Raji (cell line): ENCODE measurements around the gene SORCS1.

Experiments used
- POLR2A ChIP-seq: IDR thresholded peaks from 2 replicates; pipeline ENCODE4 v1.6.1; 2011; ENCODE audit warnings: low read depth, low read length, control low read depth; ENCODE audit not compliant: insufficient read depth

SORCS1 gene

DNA sequence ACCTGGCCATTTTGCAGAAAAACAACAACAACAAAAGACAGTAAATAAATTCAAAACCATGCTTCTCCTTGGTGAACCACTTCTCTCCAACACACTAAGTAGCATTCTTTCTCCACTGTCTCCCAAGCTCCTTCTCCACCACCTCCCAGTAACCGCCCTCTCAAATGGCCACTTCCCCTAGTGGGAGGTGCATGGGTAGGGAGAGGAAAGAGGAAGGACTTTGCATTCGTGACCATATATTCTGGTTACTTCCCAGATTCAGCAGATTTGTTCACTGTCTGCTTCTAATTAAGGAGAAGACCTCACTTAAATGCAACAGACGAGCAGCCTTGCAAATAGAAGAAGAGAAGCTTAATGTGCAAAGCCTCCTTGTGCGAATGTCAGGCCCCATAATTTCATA lies 166.8 kb downstream of the SORCS1 start:
- TF ChIP-seq POLR2A = no peak

DNA sequence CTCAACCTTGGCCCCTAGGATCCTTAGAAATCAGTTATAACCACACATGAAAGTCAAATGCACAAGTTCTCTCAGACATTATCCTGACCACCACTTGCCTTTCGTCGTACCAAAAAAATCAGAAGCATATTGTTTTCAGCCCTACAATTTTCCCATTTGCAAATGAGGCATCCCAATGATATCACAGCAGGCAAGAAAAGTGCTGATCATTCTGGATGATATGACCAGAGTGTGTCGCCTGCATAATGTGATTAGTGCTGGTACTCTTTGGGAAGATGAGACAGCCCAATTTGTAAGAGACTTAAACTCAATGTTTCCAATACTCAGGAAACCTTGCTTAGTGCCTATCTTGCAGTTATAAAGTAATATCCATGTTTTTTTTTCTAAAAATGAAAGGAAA lies 168.0 kb downstream of the SORCS1 start:
- TF ChIP-seq POLR2A = no peak

GRCh38 chr10:106992055-106992454 lies 172.5 kb downstream of the SORCS1 start:
- no peak for TF ChIP-seq POLR2A

DNA sequence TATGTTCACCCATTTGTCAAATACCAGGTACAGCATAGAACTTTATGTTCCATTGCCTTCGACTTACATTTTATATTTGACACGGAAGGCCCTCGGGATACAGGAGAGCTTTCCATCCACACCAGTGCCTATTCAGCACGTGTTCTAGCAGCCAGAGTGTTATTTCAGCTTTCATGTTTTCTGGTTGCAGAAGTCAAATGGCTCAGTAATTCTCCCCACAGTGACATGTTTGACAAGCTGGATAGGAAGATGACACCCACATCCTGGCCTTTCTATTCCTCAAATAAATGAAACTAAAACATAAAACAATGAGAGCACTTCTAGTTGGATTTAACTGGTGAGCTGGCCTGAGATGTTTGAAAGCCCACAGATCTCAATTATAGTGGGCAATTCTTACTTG lies 173.4 kb downstream of the SORCS1 start:
- no peak for TF ChIP-seq POLR2A

- TF ChIP-seq POLR2A = no peak
Observed at GRCh38 chr10:106987362-106987761, 177.1 kb downstream of the SORCS1 start.

DNA sequence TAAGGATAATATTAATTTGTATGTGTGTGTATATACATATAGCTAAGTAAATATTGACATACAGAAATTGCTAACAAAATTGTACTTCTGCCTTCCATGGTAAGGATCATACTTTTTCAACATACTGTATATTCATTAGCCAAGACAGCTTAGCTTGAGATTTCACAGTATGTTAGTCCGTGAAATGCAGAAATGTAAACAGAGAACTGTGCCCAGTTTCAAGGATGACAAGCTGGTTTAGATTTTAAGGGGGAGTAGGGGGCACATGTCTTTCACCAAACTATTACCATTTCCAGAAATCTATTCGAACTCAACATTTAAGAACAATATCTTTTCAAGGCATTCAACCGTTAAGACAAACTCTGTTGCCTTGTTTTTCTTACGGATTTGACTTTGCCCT lies 182.2 kb downstream of the SORCS1 start:
- no peak for TF ChIP-seq POLR2A

DNA sequence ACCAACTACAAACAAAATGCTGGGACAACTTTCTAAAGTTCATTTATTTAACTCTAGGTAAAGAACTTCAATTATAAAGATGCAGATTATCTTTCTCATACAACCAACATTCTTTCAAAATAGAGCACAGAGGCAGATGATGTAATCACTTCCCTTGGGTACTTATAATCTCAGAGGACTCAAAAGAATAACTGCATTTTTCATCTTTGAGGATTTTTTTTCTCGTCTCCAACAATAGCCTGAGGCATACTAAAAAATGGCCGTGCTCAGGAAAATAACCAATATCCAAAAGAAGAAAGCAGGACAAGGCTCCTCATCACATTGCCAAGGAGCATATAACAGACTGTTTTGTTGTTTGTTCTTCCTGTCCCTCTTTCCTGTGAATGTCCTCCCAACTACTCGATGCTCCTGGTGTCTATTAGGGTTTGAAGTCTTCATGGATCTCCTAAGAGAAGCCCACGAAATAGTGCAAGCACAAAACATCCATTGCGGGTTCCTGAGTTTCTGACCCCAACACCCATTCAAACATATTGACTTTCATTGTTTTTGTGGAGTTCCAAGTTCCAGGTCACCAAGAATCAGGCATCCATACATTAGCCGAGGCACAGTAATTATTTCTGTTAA lies 182.9 kb downstream of the SORCS1 start:
- TF ChIP-seq POLR2A = no peak

DNA sequence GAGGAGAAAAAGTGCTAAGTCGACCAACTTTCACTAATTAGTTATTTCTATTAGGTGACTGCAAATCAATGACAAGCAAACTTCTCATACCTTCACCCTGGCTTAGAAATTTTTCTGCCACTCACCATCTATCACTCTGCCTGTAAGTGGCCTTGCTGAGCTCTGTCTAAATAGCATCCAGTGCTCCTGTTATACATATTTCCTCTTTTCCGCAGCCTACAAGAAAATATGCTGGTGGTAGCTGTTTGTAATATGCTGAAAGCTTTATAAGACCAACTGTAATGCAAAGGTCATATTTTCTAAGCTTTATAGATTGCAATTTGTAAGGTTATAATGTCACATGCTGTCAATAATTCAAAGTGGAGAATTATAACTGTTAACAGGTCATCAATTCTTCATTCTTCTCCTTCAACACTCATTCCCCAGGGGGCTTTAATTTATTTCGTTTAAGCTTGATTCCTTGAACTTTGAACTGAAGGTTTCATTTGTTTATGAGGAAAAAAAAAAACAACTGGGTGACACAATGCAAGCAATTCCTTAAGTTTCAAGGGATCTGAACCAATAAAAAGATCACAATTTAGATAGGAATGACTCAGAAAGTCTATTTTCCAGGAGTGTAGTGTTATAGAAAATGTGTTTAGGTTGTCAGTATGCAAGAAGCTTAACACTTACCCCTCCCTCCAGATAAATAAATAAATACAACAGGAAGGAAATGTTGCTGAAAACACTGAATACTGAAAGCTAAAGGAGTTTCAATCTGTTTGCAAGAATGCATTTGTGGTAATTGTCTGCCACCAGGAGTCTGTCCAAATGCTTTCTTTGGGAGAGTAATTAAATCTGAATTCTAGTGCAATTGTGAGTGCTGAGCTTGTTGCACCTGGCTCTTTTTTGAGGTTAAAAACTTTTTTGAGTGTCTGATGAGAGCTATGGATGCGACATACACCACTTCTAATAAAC lies 183.7 kb downstream of the SORCS1 start:
- no peak for TF ChIP-seq POLR2A

GRCh38 chr10:106978756-106979155 lies 185.8 kb downstream of the SORCS1 start:
- no peak for TF ChIP-seq POLR2A

DNA sequence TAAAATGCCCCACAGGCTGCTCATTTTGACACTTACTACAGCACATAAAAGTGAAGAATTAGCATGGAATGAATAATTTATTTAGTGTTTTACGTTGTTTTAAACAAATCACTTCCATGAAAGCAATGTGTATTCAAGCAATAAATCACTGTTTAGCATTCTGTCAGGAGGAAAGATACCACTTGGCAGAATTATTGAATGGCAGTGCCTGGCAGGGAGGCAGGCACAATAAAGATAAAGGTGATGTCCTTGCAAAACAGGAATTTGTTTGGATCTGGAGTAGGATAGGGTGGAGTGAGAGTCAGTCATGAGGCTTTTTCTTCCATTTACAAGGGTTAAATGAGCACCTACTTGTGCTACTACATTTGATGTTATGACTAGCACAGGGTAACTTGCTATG lies 190.8 kb downstream of the SORCS1 start:
- TF ChIP-seq POLR2A = no peak

GRCh38 chr10:106973288-106973687 lies 191.2 kb downstream of the SORCS1 start:
- no peak for TF ChIP-seq POLR2A

DNA sequence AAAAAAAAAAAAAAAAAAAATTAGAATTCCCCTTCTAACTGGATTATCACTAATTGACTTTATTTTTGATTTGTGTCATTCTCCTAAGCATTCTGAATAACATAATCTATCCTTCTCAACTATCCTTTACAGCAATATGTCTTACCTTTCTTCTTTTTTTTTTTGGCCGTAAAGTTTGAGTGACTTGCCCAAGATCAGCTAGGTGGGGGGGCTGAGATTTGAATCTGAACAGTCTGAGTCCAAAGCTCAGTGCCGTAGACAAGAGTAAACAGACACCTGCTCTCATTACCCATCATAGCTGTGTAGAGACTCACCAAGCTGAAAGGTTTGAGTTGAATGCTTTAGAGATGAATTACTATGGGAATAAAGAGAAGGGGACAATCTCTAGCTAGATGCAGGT lies 192.1 kb downstream of the SORCS1 start:
- no peak for TF ChIP-seq POLR2A

DNA sequence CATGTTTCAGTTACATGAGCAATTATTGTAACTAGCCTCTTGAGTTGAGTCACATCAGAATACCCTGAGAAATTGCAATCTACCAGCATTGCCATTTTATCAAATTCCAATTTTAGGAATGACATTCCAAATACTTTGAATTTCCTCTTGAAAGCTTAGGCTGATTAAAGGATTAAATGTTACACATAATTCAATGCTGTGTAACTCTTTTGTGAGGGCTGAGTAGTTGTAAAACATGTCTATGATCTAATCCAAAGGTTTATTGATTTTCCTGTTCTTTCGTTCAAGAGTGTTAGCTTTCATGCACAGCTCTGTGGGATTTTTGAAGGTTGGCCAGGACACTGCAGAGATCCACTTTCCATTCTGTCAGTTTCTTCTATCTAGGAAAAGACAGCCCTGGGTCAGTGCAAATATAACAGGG lies 193.1 kb downstream of the SORCS1 start:
- TF ChIP-seq POLR2A = no peak

GRCh38 chr10:106967452-106967851 lies 197.1 kb downstream of the SORCS1 start:
- TF ChIP-seq POLR2A = no peak

- no peak for TF ChIP-seq POLR2A
Observed at GRCh38 chr10:106960812-106961211, 203.7 kb downstream of the SORCS1 start.

DNA sequence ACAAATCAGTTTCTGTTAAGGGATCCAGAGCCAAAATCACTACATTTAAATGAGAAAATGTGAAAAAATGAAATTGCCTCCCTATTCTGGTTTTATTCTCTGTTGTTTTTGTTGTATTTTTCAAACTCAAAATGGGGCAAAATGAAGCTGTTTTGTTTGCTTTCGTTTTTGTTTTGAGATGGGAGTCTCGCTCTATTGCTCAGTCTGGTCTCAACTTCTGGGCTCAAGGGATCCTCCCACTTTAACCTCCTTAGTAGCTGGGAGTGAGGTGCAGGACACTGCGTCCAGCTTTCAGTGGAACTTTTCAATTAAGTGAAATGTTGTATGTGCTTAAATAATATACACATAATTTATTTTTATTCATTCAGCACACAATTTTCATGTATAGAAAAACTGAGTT lies 205.0 kb downstream of the SORCS1 start:
- TF ChIP-seq POLR2A = no peak

DNA sequence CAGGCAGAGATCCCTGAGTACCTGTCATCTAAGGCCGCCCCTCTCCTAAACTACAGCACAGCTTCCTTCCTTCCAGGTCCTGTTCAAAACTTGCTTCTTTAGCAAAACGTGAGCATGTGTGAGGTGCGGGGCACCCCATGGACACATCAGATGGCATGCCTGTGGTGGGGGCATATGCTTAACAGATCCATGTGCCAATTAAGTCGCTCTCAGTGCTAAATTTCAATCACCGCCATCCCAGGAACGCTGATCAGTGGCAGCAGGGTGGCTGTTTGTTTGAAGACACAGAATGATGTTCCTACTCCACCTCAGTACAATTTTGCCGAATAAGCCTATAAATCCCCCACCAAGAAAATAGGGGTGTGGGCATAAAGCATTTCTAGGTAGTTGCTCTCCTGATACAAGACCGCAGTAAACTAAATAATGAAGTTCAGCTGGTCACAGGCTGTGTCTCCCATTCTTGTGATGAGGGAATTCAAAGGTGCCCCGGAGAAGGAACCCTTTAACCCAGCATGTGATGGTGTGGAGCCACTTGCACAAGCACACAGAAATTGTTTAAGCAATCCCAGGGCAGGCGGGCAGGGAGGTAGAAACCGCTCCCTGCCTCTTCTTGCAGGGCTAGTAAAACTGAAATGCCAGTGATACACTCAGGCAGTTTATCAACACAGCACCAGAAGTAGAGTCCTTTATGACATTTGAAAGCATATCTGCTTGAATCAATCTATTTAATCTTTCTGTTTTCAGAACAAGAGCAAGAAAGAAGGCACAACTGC lies 205.7 kb downstream of the SORCS1 start:
- TF ChIP-seq POLR2A = no peak
